K562 (cell line): ENCODE data around the gene MINDY4. TPM values are rescaled to one million over a fixed set of nuclear protein-coding genes. Genes with fewer than 3 reads are reported as not detected.
A peak's percentile ranks its signal among the peaks of the same experiment; 100 is the strongest.

Experiments used
- CBX8 ChIP-seq: fragments of 200-600 bp; sonication (generic); IDR thresholded peaks from 2 replicates; pipeline ENCODE4 v1.6.1; 2012; ENCODE audit warnings: borderline replicate concordance, mixed run types, low read depth, mild to moderate bottlenecking, moderate library complexity, mixed read lengths, low read length, control low read depth, inconsistent platforms; ENCODE audit not compliant: poor library complexity, severe bottlenecking; ENCODE audit errors: extremely low read depth
- EHMT2 ChIP-seq: fragments of 450-650 bp; IDR thresholded peaks from 2 replicates; pipeline ENCODE4 v1.6.1; 2018; ENCODE audit warnings: antibody characterized with exemption
- EP300 ChIP-seq: IDR thresholded peaks from 2 replicates; pipeline ENCODE4 v1.6.1; 2012; ENCODE audit warnings: low read length, improper control_type of control experiment
- FOXK2 ChIP-seq, 2 experiments: fragments of 450-650 bp; IDR thresholded peaks in 1 of 2; conservative IDR thresholded peaks in 1 of 2; 2 replicates each; pipeline ENCODE4 v1.6.1; 2016; ENCODE audit warnings: low read depth in 2 of 2, mild to moderate bottlenecking in 1 of 2
- FOXP1 ChIP-seq: sonication (generic); formaldehyde crosslinking; IDR thresholded peaks from 2 replicates; pipeline ENCODE4 v1.8.0; 2022; ENCODE audit warnings: mild to moderate bottlenecking, missing genetic modification reagents
- NRF1 ChIP-seq, 2 experiments: fragments of 450-650 bp; IDR thresholded peaks in 1 of 2; conservative IDR thresholded peaks in 1 of 2; 2 replicates each; pipeline ENCODE4 v1.6.1; 2014; ENCODE audit warnings: mild to moderate bottlenecking in 2 of 2
- OTX1 ChIP-seq: fragments of 450-650 bp; formaldehyde crosslinking; IDR thresholded peaks from 2 replicates; pipeline ENCODE4 v1.4.0; 2022; ENCODE audit warnings: mild to moderate bottlenecking
- RBFOX2 ChIP-seq: fragments of 200-400 bp; formaldehyde crosslinking; IDR thresholded peaks from 2 replicates; pipeline ENCODE4 v1.6.1; 2017; ENCODE audit warnings: low read depth, mild to moderate bottlenecking, low read length, moderate library complexity
- ZNF143 ChIP-seq: sonication (generic); formaldehyde crosslinking; IDR thresholded peaks from 2 replicates; pipeline ENCODE4 v1.9.0; 2022; ENCODE audit warnings: mild to moderate bottlenecking, missing genetic modification reagents
- ZNF175 ChIP-seq: fragments of 200-800 bp; sonication (Bioruptor generic); IDR thresholded peaks from 2 replicates; pipeline ENCODE4 v1.6.1; 2016; ENCODE audit warnings: low read depth, mild to moderate bottlenecking, missing genetic modification characterization, missing compliant biosample characterization
- ZNF778 ChIP-seq: fragments of 450-650 bp; formaldehyde crosslinking; IDR thresholded peaks from 2 replicates; pipeline ENCODE4 v1.4.0; 2020; ENCODE audit warnings: mild to moderate bottlenecking, moderate library complexity
- ZSCAN29 ChIP-seq: fragments of 450-650 bp; IDR thresholded peaks from 2 replicates; pipeline ENCODE4 v1.6.1; 2017
- polyA plus RNA-seq, 8 experiments: library from polyadenylated mRNA; depleted of rRNA in 4 of 8; stranded (reverse) in 5 of 8; unstranded in 3 of 8; fragments of >200 nt; fragmentation: Nextera tagmentation in 2 of 8; fragmentation: Illumina TruSeq in 1 of 8; extraction: Ambion mirVana in 2 of 8; extraction: Trizol in 1 of 8; gene quantifications; 2 replicates each; pipeline versions ENCODE4 v1.2.1 to v1.2.3, GENCODE V29; 2011 to 2014; ENCODE audit warnings: inconsistent platforms in 1 of 8, missing spikeins in 1 of 8
- total RNA-seq, 7 experiments: library from RNA; depleted of rRNA in 6 of 7; stranded (reverse); fragments of >200 nt in 6 of 7; fragmentation: Illumina TruSeq in 2 of 7; extraction: Trizol in 2 of 7; gene quantifications; 2 replicates each; pipeline versions ENCODE4 v1.2.1 to v1.2.3, GENCODE V29; 2011 to 2021; ENCODE audit warnings: low replicate concordance in 1 of 7
- TF ChIP-seq, protein P1 (sequence below): fragments of 250-450 bp; sonication (Bioruptor Pico); IDR thresholded peaks from 2 replicates; pipeline ENCODE4 v1.5.0; 2021; ENCODE audit warnings: mild to moderate bottlenecking, borderline replicate concordance
- TF ChIP-seq, protein P2 (sequence below): fragments of 250-450 bp; sonication (Bioruptor Pico); IDR thresholded peaks from 2 replicates; pipeline ENCODE4 v1.4.0; 2020; ENCODE audit warnings: mild to moderate bottlenecking, moderate library complexity, borderline replicate concordance
- TF ChIP-seq, protein P3 (sequence below): fragments of 250-450 bp; sonication (Bioruptor Pico); IDR thresholded peaks from 2 replicates; pipeline ENCODE4 v1.5.0; 2022; ENCODE audit warnings: mild to moderate bottlenecking
- TF ChIP-seq, protein P4 (sequence below), 2 experiments: fragments of 450-650 bp; IDR thresholded peaks; 2 replicates each; pipeline ENCODE4 v1.6.1; 2016

Gene MINDY4
- total and polyA plus RNA-seq, 9 of the 15 experiments (the other 6 are each of a cell fraction or from before 2014, with no cell fraction given), result 2.1 to 16.7 (median 11.0) TPM

DNA sequence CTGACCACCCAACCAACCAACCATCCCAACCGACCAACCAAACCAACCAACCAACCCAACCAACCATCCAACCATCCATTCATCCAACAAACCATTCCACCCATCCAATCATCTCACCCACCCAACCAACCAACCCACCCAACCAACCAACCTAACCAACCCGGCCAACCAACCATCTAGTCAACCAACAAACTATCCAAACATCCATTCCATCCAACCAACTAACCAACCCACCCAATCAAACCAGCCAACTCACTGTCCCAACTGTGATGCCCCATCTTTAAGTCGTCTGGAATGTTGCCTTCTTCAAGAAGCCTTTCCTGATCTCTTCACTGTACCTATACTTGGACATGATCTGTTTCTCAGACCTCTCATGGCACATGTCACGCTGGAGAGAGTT lies 31.6 kb downstream of the MINDY4 start (continued):
- TF ChIP-seq, protein P1, sequence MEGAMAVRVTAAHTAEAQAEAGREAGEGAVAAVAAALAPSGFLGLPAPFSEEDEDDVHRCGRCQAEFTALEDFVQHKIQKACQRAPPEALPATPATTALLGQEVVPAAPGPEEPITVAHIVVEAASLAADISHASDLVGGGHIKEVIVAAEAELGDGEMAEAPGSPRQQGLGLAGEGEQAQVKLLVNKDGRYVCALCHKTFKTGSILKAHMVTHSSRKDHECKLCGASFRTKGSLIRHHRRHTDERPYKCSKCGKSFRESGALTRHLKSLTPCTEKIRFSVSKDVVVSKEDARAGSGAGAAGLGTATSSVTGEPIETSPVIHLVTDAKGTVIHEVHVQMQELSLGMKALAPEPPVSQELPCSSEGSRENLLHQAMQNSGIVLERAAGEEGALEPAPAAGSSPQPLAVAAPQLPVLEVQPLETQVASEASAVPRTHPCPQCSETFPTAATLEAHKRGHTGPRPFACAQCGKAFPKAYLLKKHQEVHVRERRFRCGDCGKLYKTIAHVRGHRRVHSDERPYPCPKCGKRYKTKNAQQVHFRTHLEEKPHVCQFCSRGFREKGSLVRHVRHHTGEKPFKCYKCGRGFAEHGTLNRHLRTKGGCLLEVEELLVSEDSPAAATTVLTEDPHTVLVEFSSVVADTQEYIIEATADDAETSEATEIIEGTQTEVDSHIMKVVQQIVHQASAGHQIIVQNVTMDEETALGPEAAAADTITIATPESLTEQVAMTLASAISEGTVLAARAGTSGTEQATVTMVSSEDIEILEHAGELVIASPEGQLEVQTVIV, result no peak
- TF ChIP-seq CBX8 (no peak), FOXP1 (CRISPR knock-in tag) (no peak), ZNF143 (CRISPR knock-in tag) (no peak), EP300 (no peak), OTX1 (CRISPR knock-in tag) (0 out of 2 replicates have a peak, but pooled peaks have one; percentile 20), RBFOX2 (no peak), ZSCAN29 (no peak), ZNF175 (CRISPR knock-in tag) (no peak), ZNF778 (CRISPR knock-in tag) (no peak), FOXK2 (conservative IDR thresholded peaks at IDR 0.05 in 1 of 2, IDR thresholded peaks at IDR 0.05 in 1 of 2; ENCODE audit: low read depth in 2 of 2) (no peak), EHMT2 (peak; percentile 53; the same call in 1 of the 2 replicates), NRF1 (conservative IDR thresholded peaks at IDR 0.05 in 1 of 2, IDR thresholded peaks at IDR 0.05 in 1 of 2) (no peak)
- TF ChIP-seq, protein P2, sequence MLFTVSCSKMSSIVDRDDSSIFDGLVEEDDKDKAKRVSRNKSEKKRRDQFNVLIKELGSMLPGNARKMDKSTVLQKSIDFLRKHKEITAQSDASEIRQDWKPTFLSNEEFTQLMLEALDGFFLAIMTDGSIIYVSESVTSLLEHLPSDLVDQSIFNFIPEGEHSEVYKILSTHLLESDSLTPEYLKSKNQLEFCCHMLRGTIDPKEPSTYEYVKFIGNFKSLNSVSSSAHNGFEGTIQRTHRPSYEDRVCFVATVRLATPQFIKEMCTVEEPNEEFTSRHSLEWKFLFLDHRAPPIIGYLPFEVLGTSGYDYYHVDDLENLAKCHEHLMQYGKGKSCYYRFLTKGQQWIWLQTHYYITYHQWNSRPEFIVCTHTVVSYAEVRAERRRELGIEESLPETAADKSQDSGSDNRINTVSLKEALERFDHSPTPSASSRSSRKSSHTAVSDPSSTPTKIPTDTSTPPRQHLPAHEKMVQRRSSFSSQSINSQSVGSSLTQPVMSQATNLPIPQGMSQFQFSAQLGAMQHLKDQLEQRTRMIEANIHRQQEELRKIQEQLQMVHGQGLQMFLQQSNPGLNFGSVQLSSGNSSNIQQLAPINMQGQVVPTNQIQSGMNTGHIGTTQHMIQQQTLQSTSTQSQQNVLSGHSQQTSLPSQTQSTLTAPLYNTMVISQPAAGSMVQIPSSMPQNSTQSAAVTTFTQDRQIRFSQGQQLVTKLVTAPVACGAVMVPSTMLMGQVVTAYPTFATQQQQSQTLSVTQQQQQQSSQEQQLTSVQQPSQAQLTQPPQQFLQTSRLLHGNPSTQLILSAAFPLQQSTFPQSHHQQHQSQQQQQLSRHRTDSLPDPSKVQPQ (CRISPR knock-in tag), result no peak
- TF ChIP-seq, protein P3, sequence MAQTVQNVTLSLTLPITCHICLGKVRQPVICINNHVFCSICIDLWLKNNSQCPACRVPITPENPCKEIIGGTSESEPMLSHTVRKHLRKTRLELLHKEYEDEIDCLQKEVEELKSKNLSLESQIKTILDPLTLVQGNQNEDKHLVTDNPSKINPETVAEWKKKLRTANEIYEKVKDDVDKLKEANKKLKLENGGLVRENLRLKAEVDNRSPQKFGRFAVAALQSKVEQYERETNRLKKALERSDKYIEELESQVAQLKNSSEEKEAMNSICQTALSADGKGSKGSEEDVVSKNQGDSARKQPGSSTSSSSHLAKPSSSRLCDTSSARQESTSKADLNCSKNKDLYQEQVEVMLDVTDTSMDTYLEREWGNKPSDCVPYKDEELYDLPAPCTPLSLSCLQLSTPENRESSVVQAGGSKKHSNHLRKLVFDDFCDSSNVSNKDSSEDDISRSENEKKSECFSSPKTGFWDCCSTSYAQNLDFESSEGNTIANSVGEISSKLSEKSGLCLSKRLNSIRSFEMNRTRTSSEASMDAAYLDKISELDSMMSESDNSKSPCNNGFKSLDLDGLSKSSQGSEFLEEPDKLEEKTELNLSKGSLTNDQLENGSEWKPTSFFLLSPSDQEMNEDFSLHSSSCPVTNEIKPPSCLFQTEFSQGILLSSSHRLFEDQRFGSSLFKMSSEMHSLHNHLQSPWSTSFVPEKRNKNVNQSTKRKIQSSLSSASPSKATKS (CRISPR knock-in tag), result no peak
- TF ChIP-seq, protein P4, sequence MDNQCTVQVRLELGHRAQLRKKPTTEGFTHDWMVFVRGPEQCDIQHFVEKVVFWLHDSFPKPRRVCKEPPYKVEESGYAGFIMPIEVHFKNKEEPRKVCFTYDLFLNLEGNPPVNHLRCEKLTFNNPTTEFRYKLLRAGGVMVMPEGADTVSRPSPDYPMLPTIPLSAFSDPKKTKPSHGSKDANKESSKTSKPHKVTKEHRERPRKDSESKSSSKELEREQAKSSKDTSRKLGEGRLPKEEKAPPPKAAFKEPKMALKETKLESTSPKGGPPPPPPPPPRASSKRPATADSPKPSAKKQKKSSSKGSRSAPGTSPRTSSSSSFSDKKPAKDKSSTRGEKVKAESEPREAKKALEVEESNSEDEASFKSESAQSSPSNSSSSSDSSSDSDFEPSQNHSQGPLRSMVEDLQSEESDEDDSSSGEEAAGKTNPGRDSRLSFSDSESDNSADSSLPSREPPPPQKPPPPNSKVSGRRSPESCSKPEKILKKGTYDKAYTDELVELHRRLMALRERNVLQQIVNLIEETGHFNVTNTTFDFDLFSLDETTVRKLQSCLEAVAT (IDR thresholded peaks at IDR 0.05), result no peak
